SK-N-SH (cell line): Measurements from ENCODE around the gene ETFDH. TPM values are rescaled to one million over a fixed set of nuclear protein-coding genes. Genes with fewer than 3 reads are reported as not detected.

Experiments used
- CTCF ChIA-PET: fragments of 300-600, 350-600 bp; formaldehyde crosslinking; extraction: SDS; loops from one replicate; lab custom pipeline; 2021; lab: Yijun Ruan, JAX
- POLR2A ChIA-PET: fragments of 350-600 bp; sonication (Branson Sonifier 250); formaldehyde crosslinking; extraction: SDS; loops from one replicate; lab custom pipeline; 2020; ENCODE audit warnings: antibody characterized with exemption, inconsistent platforms; lab: Yijun Ruan, JAX
- DNase-seq: peaks from one replicate; pipeline ENCODE4 v3.0.0; 2012
- H2AFZ ChIP-seq: fragments of 200-600 bp; sonication (generic); 2 replicates; pipeline ENCODE4 v1.8.1; 2016; ENCODE audit warnings: antibody characterized with exemption, mild to moderate bottlenecking, low read depth
- H3F3A ChIP-seq: fragments of 200-600 bp; sonication (generic); replicated peaks from 2 replicates; pipeline ENCODE3; 2016; ENCODE audit warnings: antibody characterized with exemption, mild to moderate bottlenecking; ENCODE audit not compliant: insufficient read depth
- H3K27ac ChIP-seq, 2 experiments: fragments of 200-500 bp in 1 of 2; fragments of 200-600 bp in 1 of 2; sonication (Bioruptor generic) in 1 of 2; sonication (generic), shearing (Covaris generic) in 1 of 2; 2 replicates each; pipeline versions ENCODE4 v1.5.1 to v1.6.1; 2014 to 2016; ENCODE audit warnings: low read depth in 2 of 2, inconsistent platforms in 1 of 2, low read length in 1 of 2, mild to moderate bottlenecking in 1 of 2, mixed read lengths in 1 of 2
- H3K27me3 ChIP-seq: fragments of 200-600 bp; sonication (generic), shearing (Covaris generic); 2 replicates; pipeline ENCODE4 v1.6.1; 2016; ENCODE audit warnings: mixed run types; ENCODE audit not compliant: insufficient read depth
- H3K36me3 ChIP-seq, 2 experiments: fragments of 200-500 bp in 1 of 2; fragments of 200-600 bp in 1 of 2; sonication (Bioruptor generic) in 1 of 2; sonication (generic) in 1 of 2; replicated peaks in 1 of 2; 2 replicates each; pipeline versions ENCODE3 to v1.5.1; 2014 to 2016; ENCODE audit warnings: low read length in 1 of 2, mild to moderate bottlenecking in 1 of 2; ENCODE audit not compliant: insufficient read depth in 2 of 2, control insufficient read depth in 1 of 2
- H3K4me1 ChIP-seq, 2 experiments: fragments of 200-500 bp in 1 of 2; fragments of 200-600 bp in 1 of 2; sonication (Bioruptor generic) in 1 of 2; sonication (generic), shearing (Covaris generic) in 1 of 2; 2 replicates each; pipeline versions ENCODE4 v1.5.1 to v1.6.1; 2014 to 2016; ENCODE audit warnings: low read depth in 1 of 2, low read length in 1 of 2, mixed run types in 1 of 2; ENCODE audit not compliant: insufficient read depth in 2 of 2, control insufficient read depth in 1 of 2
- H3K4me2 ChIP-seq: fragments of 200-600 bp; sonication (generic), shearing (Covaris generic); 2 replicates; pipeline ENCODE4 v1.6.1; 2017; ENCODE audit warnings: mixed run types
- H3K4me3 ChIP-seq, 2 experiments: fragments of 200-500 bp in 1 of 2; fragments of 200-600 bp in 1 of 2; sonication (Bioruptor generic) in 1 of 2; sonication (generic), shearing (Covaris generic) in 1 of 2; 2 replicates each; pipeline versions ENCODE4 v1.5.1 to v1.8.1; 2014 to 2016; ENCODE audit warnings: low read depth in 2 of 2, inconsistent platforms in 1 of 2, low read length in 1 of 2, mild to moderate bottlenecking in 1 of 2, mixed read lengths in 1 of 2, moderate library complexity in 1 of 2
- H3K79me2 ChIP-seq: fragments of 200-600 bp; sonication (generic); 2 replicates; pipeline ENCODE4 v1.8.1; 2017; ENCODE audit warnings: mild to moderate bottlenecking; ENCODE audit not compliant: insufficient read depth
- H3K9ac ChIP-seq: fragments of 200-600 bp; sonication (generic); 2 replicates; pipeline ENCODE4 v1.6.1; 2017; ENCODE audit warnings: mixed run types
- H3K9me2 ChIP-seq: fragments of 200-600 bp; sonication (generic); 2 replicates; pipeline ENCODE4 v1.6.1; 2017; ENCODE audit warnings: mixed run types
- H3K9me3 ChIP-seq: fragments of 200-600 bp; sonication (generic); 2 replicates; pipeline ENCODE4 v1.6.1; 2017; ENCODE audit warnings: mixed run types, mild to moderate bottlenecking, moderate library complexity
- H4K20me1 ChIP-seq: fragments of 200-600 bp; sonication (generic); 2 replicates; pipeline ENCODE4 v1.6.1; 2017; ENCODE audit warnings: mild to moderate bottlenecking, mixed run types; ENCODE audit not compliant: insufficient read depth
- CTCF ChIP-seq: fragments of 200-600 bp; sonication (generic); IDR thresholded peaks from 2 replicates; pipeline ENCODE4 v1.6.1; 2017; ENCODE audit warnings: antibody characterized with exemption, mild to moderate bottlenecking, moderate library complexity
- ELF1 ChIP-seq: IDR thresholded peaks from 2 replicates; pipeline ENCODE4 v1.4.0; 2012
- GABPA ChIP-seq: IDR thresholded peaks from 2 replicates; pipeline ENCODE4 v1.4.0; 2012; ENCODE audit warnings: low read depth, mild to moderate bottlenecking
- RAD21 ChIP-seq: IDR thresholded peaks from 2 replicates; pipeline ENCODE4 v1.6.1; 2012; ENCODE audit warnings: mild to moderate bottlenecking, low read length
- REST ChIP-seq: IDR thresholded peaks from 2 replicates; pipeline ENCODE4 v1.6.1; 2012; ENCODE audit warnings: mild to moderate bottlenecking, low read depth, low read length, moderate library complexity
- RXRA ChIP-seq: IDR thresholded peaks from 2 replicates; pipeline ENCODE4 v1.4.0; 2012; ENCODE audit warnings: low read depth, mild to moderate bottlenecking, borderline replicate concordance
- TAF1 ChIP-seq: IDR thresholded peaks from 2 replicates; pipeline ENCODE4 v1.6.1; 2012; ENCODE audit warnings: low read depth, mild to moderate bottlenecking, low read length, moderate library complexity, borderline replicate concordance
- TCF12 ChIP-seq: IDR thresholded peaks from 2 replicates; pipeline ENCODE4 v1.4.0; 2012
- TEAD4 ChIP-seq: IDR thresholded peaks from 2 replicates; pipeline ENCODE4 v1.4.0; 2012; ENCODE audit warnings: mild to moderate bottlenecking, borderline replicate concordance; ENCODE audit not compliant: insufficient read depth
- WGBS: methylation state at CpG from one replicate; pipeline ENCODE4 v1.1.6; 2017; ENCODE audit warnings: low lambda C conversion rate; 5-methylcytosine and 5-hydroxymethylcytosine counted together
- polyA plus RNA-seq, 3 experiments: library from polyadenylated mRNA; depleted of rRNA; stranded (reverse); fragments of >200 nt; gene quantifications; 2 replicates each; pipeline ENCODE4 v1.2.3, GENCODE V29; 2012

The ETFDH gene
- polyA plus RNA-seq, 1 of the 3 experiments (the other 2 are of a cell fraction): 12.1 TPM

- Histone ChIP-seq H3K79me2 (no peaks in the 10 kb centered on the region), H3K9me2 (no peaks in the 10 kb centered on the region), H4K20me1 (no peaks in the 10 kb centered on the region), H3F3A (no peaks in the 10 kb centered on the region), H2AFZ (no peak overlapping the region), H3K36me3 (no peaks in the 10 kb centered on the region), H3K4me1 (no peaks in the 10 kb centered on the region), H3K9me3 (no peaks in the 10 kb centered on the region), H3K9ac (no peak overlapping the region), H3K27ac (no peak overlapping the region), H3K4me3 (no peak overlapping the region), H3K4me2 (no peak overlapping the region), H3K27me3 (no peaks in the 10 kb centered on the region; the same call in 1 of the 2 replicates)
- TF ChIP-seq REST (no peak), RAD21 (no peak), TEAD4 (no peak), CTCF (no peak), RXRA (no peak), ELF1 (no peak), TCF12 (no peak)
- no peak for DNase-seq
- POLR2A ChIA-PET: no interaction called here
- CTCF ChIA-PET: interaction anchor here (1.0 to 1.1 kb wide), 2 partner anchors 23 to 389 kb away, joined by 3 to 5 read pairs; no protein-coding TSS in a partner anchor
- WGBS: 63% methylated on average over 3 of the region's 3 CpGs
Measured at GRCh38 chr4:158644760-158645159, 27.3 kb upstream of the ETFDH start.

GRCh38 chr4:158649111-158649680 lies 22.9 kb upstream of the ETFDH start:
- no peaks in the 10 kb centered on the region for H3K9me2 ChIP-seq
- no peaks in the 10 kb centered on the region for H3K79me2 ChIP-seq
- no peak overlapping the region for H2AFZ ChIP-seq
- no peaks in the 10 kb centered on the region for H4K20me1 ChIP-seq
- no peak overlapping the region for H3K27ac ChIP-seq
- POLR2A ChIA-PET: no interaction called here
- no peaks in the 10 kb centered on the region for H3F3A ChIP-seq
- no peaks in the 10 kb centered on the region for H3K4me1 ChIP-seq
- H3K4me3 ChIP-seq: no peak overlapping the region
- H3K9me3 ChIP-seq: no peaks in the 10 kb centered on the region
- H3K4me2 ChIP-seq: no peak overlapping the region
- CTCF ChIA-PET: no interaction called here
- no peak for DNase-seq
- no peaks in the 10 kb centered on the region; the same call in 1 of the 2 replicates for H3K27me3 ChIP-seq
- no peak overlapping the region for H3K9ac ChIP-seq
- WGBS: 53% methylated on average over 4 of the region's 4 CpGs
- no peaks in the 10 kb centered on the region for H3K36me3 ChIP-seq
- no peak for TF ChIP-seq TAF1
- TF ChIP-seq GABPA: no peak
- no peak for TF ChIP-seq REST
- TF ChIP-seq, all 33 proteins: peak for 0
